OCI-LY7 (cell line): Measurements from ENCODE around the gene CD164. TPM values are rescaled to one million over a fixed set of nuclear protein-coding genes. Genes with fewer than 3 reads are reported as not detected.

Experiments used
- BruUV-seq: library from RNA; stranded (reverse); fragments of 400-500 nt; replicated peaks from 2 replicates; lab custom pipeline; 2021; lab: Mats Ljungman, UMichigan
- CTCF ChIA-PET: fragments of 300-600 bp; sonication (Branson Sonifier 250); formaldehyde crosslinking; loops from one replicate; lab custom pipeline; 2022; ENCODE audit warnings: antibody characterized with exemption; ENCODE audit not compliant: unreplicated experiment; lab: Charles Lee
- POLR2A ChIA-PET: fragments of 300-600 bp; sonication (Branson Sonifier 250); formaldehyde crosslinking; loops from one replicate; lab custom pipeline; 2022; ENCODE audit warnings: antibody characterized with exemption; lab: Charles Lee
- DNase-seq: peaks from one replicate; pipeline ENCODE4 v3.0.0-alpha.2; 2015; ENCODE audit warnings: low spot score
- H2AFZ ChIP-seq: fragments of 200-600 bp; sonication (generic), shearing (Covaris generic); 2 replicates; pipeline ENCODE4 v1.6.1; 2014; ENCODE audit warnings: mild to moderate bottlenecking, antibody characterized with exemption, low read length, moderate library complexity
- H3K27ac ChIP-seq: fragments of 200-600 bp; sonication (generic); 2 replicates; pipeline ENCODE4 v1.5.1; 2014; ENCODE audit warnings: mixed run types, low read depth, mild to moderate bottlenecking, moderate library complexity, low read length, inconsistent platforms; ENCODE audit not compliant: poor library complexity, severe bottlenecking
- H3K36me3 ChIP-seq: fragments of 200-600 bp; sonication (generic); 2 replicates; pipeline ENCODE4 v1.6.1; 2014; ENCODE audit warnings: mild to moderate bottlenecking, antibody characterized with exemption, low read length, moderate library complexity, mixed read lengths; ENCODE audit not compliant: insufficient read depth
- H3K4me1 ChIP-seq: fragments of 200-600 bp; sonication (generic); 2 replicates; pipeline ENCODE4 v1.5.1; 2014; ENCODE audit warnings: mild to moderate bottlenecking, low read length; ENCODE audit not compliant: insufficient read depth, poor library complexity, severe bottlenecking
- H3K4me2 ChIP-seq: fragments of 200-600 bp; sonication (generic); 2 replicates; pipeline ENCODE4 v1.6.1; 2014; ENCODE audit warnings: mild to moderate bottlenecking, low read length
- H3K4me3 ChIP-seq: fragments of 200-600 bp; sonication (generic); 2 replicates; pipeline ENCODE4 v1.5.1; 2014; ENCODE audit warnings: mild to moderate bottlenecking, low read depth, low read length; ENCODE audit not compliant: poor library complexity, severe bottlenecking
- H3K79me2 ChIP-seq: fragments of 200-600 bp; sonication (generic); 2 replicates; pipeline ENCODE4 v1.6.1; 2016; ENCODE audit warnings: low read depth, mild to moderate bottlenecking, low read length, moderate library complexity, mixed read lengths; ENCODE audit not compliant: insufficient read depth
- H3K9me2 ChIP-seq: fragments of 200-600 bp; sonication (generic); 2 replicates; pipeline ENCODE4 v1.6.1; 2016; ENCODE audit warnings: mild to moderate bottlenecking, low read length, mixed read lengths; ENCODE audit not compliant: insufficient read depth
- H3K9me3 ChIP-seq: fragments of 200-600 bp; sonication (generic); 2 replicates; pipeline ENCODE4 v1.6.1; 2014; ENCODE audit warnings: mild to moderate bottlenecking, mixed run types, low read length, mixed read lengths
- H4K20me1 ChIP-seq: fragments of 200-600 bp; sonication (generic); 2 replicates; pipeline ENCODE4 v1.6.1; 2014; ENCODE audit warnings: mild to moderate bottlenecking, antibody characterized with exemption, low read length, moderate library complexity, mixed read lengths; ENCODE audit not compliant: insufficient read depth
- EZH2phosphoT487 ChIP-seq: fragments of 200-600 bp; sonication (generic); IDR thresholded peaks from 2 replicates; pipeline ENCODE4 v1.6.1; 2018; ENCODE audit warnings: low read depth, borderline replicate concordance, mild to moderate bottlenecking, mixed run types, antibody characterized with exemption, low read length, moderate library complexity, mixed read lengths
- intact Hi-C: fragments of 100-400 bp; cut with micrococcal nuclease; formaldehyde crosslinking; loops from one replicate; pipeline ENCODE4 v1.10.0; 2022; ENCODE audit not compliant: unreplicated experiment
- total RNA-seq, 2 experiments: library from RNA; depleted of rRNA in 1 of 2; stranded (reverse); fragments of >200 nt in 1 of 2; shearing (Covaris generic) in 1 of 2; gene quantifications; 2 replicates each; pipeline ENCODE4 v1.2.3, GENCODE V29; 2014 to 2022
- TF ChIP-seq, protein P1 (sequence below): fragments of 200-600 bp; sonication (generic); conservative IDR thresholded peaks from 2 replicates; pipeline ENCODE4 v1.5.1; 2014; ENCODE audit warnings: mild to moderate bottlenecking, antibody characterized with exemption, low read length, moderate library complexity, mixed read lengths

The CD164 gene
- total RNA-seq, 2 experiments from 2014 or later, result 48.7 to 107 TPM

DNA sequence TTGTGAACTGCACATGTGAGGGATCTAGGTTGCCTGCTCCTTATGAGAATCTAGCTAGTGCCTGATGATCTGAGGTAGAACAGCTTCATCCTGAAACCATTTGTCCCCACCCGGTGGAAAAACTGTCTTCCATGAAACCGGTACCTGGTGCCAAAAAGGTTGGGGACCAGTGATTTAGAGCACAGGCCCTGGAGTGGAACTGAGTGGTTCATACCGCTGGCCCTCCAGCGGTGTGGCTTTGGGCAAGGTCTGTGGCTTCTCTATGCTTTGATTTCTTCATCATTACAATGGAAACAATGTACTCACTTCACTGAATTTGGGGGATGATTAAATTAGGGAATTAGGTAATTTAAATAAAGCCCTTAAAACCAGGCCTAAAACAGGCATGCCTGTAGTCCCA lies 36.3 kb downstream of the CD164 start:
- Histone ChIP-seq H3K4me1 (no peaks in the 10 kb centered on the region), H3K9me3 (no peaks in the 10 kb centered on the region), H3K4me2 (no peak overlapping the region), H4K20me1 (no peaks in the 10 kb centered on the region), H2AFZ (no peak overlapping the region), H3K9me2 (no peaks in the 10 kb centered on the region), H3K27ac (no peak overlapping the region), H3K79me2 (no peaks in the 10 kb centered on the region), H3K36me3 (no peaks in the 10 kb centered on the region), H3K4me3 (no peak overlapping the region)
- DNase-seq, result no peak
- no peak for TF ChIP-seq EZH2phosphoT487
- TF ChIP-seq, protein P1, sequence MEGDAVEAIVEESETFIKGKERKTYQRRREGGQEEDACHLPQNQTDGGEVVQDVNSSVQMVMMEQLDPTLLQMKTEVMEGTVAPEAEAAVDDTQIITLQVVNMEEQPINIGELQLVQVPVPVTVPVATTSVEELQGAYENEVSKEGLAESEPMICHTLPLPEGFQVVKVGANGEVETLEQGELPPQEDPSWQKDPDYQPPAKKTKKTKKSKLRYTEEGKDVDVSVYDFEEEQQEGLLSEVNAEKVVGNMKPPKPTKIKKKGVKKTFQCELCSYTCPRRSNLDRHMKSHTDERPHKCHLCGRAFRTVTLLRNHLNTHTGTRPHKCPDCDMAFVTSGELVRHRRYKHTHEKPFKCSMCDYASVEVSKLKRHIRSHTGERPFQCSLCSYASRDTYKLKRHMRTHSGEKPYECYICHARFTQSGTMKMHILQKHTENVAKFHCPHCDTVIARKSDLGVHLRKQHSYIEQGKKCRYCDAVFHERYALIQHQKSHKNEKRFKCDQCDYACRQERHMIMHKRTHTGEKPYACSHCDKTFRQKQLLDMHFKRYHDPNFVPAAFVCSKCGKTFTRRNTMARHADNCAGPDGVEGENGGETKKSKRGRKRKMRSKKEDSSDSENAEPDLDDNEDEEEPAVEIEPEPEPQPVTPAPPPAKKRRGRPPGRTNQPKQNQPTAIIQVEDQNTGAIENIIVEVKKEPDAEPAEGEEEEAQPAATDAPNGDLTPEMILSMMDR, result no peak
- BruUV-seq, result no TSS peak
- intact Hi-C loops, result no loop called here
- ChIA-PET POLR2A (no interaction called here), CTCF (no interaction called here)

DNA sequence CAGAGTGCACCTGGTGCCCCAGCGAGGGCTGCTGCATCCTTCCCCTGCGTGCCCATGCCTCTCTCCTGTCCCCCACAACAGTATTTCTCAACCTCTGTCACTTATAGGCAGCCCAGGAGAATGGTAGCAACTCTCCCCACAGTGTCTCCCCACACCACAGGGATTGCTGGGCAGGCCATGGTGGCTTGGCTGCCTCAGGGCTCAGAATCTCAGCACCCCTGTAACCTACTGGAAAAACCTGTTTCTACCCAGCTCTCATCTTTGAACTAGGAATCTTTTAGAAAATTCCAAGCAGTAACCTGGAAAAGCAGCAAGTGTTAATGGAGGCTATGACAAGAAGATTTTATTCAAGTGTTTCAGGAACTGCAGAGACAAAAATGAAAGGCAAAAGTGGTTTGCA lies 38.0 kb downstream of the CD164 start:
- no peak overlapping the region for H2AFZ ChIP-seq
- no peaks in the 10 kb centered on the region for H3K79me2 ChIP-seq
- DNase-seq, result no peak
- H3K4me2 ChIP-seq, result no peak overlapping the region
- H3K4me1 ChIP-seq, result no peaks in the 10 kb centered on the region
- no TSS peak for BruUV-seq
- H3K27ac ChIP-seq, result no peak overlapping the region
- H4K20me1 ChIP-seq, result no peaks in the 10 kb centered on the region
- no peaks in the 10 kb centered on the region for H3K9me3 ChIP-seq
- intact Hi-C loops, result no loop called here
- CTCF ChIA-PET, result no interaction called here
- H3K9me2 ChIP-seq, result no peaks in the 10 kb centered on the region
- POLR2A ChIA-PET, result no interaction called here
- no peak overlapping the region for H3K4me3 ChIP-seq
- no peaks in the 10 kb centered on the region for H3K36me3 ChIP-seq
- no peak for TF ChIP-seq EZH2phosphoT487
- TF ChIP-seq, protein P1, result no peak

DNA sequence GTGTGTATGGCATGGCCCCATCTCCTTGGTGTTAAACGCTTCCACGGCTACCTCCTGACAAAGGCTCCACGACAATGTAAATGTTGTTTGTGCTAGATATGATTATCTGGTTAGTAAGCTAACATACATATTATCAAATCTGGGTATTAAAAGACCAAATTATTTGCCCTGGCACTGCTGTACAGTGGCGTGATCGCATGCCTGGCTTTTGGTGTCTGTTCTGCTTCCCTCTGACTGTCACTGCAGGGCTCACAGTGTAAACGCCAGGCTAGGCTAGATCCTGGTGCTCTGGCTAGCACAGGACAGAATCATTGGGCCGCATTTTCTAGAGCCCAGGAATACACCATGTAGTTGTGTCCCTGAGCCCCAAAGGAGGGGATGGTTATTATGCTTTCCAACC lies 38.7 kb downstream of the CD164 start:
- Histone ChIP-seq H2AFZ (no peak overlapping the region), H3K9me3 (no peaks in the 10 kb centered on the region), H3K9me2 (no peaks in the 10 kb centered on the region), H3K4me3 (no peak overlapping the region), H3K4me1 (no peaks in the 10 kb centered on the region), H3K79me2 (no peaks in the 10 kb centered on the region), H3K27ac (no peak overlapping the region), H3K36me3 (no peaks in the 10 kb centered on the region), H4K20me1 (no peaks in the 10 kb centered on the region), H3K4me2 (no peak overlapping the region)
- DNase-seq, result no peak
- POLR2A ChIA-PET, result interaction anchor here (0.5 kb wide), 1 partner anchor 153 kb away, joined by 3 read pairs; no protein-coding TSS in a partner anchor
- intact Hi-C loops, result no loop called here
- TF ChIP-seq EZH2phosphoT487, result no peak
- TF ChIP-seq, protein P1, result no peak
- BruUV-seq, result no TSS peak
- CTCF ChIA-PET, result no interaction called here
